Mammary epithelial cell (primary cell): Measurements from ENCODE around the gene CDCA7L.

Experiments
- EZH2 ChIP-seq: IDR thresholded peaks from 2 replicates; pipeline ENCODE4 v1.6.1; 2012; ENCODE audit warnings: low read length, inconsistent platforms, borderline replicate concordance
- TF ChIP-seq, protein P1 (sequence below), 2 donors: IDR thresholded peaks in 1 of 2; conservative IDR thresholded peaks in 1 of 2; 2 replicates each; pipeline ENCODE4 v1.5.1; 2011 to 2012; ENCODE audit warnings: inconsistent platforms in 2 of 2, low read length in 2 of 2, mild to moderate bottlenecking in 2 of 2, control low read depth in 1 of 2, low read depth in 1 of 2; ENCODE audit not compliant: insufficient read depth in 1 of 2; ENCODE audit errors: extremely low read depth in 1 of 2

DNA sequence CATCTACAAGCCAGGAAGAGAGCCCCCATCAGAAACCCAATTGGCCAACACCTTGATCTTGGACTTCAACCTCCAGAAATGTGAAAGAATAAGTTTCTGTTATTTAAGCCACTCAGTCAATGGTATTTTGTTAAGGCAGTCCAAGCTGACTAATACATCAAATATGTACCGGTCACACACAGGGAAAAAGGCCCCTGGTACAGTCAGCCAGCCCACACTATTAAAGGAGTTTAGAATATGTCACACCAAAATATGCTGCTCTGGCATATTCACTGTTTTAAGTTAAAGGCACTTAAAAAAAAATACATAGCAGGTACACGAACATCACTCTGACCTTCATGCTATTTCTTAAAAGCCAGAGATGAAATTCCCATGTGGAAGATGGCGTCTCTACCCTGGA, 15.2 kb upstream of the CDCA7L start:
- TF ChIP-seq, protein P1, sequence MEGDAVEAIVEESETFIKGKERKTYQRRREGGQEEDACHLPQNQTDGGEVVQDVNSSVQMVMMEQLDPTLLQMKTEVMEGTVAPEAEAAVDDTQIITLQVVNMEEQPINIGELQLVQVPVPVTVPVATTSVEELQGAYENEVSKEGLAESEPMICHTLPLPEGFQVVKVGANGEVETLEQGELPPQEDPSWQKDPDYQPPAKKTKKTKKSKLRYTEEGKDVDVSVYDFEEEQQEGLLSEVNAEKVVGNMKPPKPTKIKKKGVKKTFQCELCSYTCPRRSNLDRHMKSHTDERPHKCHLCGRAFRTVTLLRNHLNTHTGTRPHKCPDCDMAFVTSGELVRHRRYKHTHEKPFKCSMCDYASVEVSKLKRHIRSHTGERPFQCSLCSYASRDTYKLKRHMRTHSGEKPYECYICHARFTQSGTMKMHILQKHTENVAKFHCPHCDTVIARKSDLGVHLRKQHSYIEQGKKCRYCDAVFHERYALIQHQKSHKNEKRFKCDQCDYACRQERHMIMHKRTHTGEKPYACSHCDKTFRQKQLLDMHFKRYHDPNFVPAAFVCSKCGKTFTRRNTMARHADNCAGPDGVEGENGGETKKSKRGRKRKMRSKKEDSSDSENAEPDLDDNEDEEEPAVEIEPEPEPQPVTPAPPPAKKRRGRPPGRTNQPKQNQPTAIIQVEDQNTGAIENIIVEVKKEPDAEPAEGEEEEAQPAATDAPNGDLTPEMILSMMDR (conservative IDR thresholded peaks at IDR 0.05 in 1 of 2, IDR thresholded peaks at IDR 0.05 in 1 of 2; ENCODE audit: extremely low read depth in 1 of 2, insufficient read depth in 1 of 2, low read depth in 1 of 2, low read length in 2 of 2), result no peak
- TF ChIP-seq EZH2, result no peak
